ENCODE results near the gene FAM120C.

DNA sequence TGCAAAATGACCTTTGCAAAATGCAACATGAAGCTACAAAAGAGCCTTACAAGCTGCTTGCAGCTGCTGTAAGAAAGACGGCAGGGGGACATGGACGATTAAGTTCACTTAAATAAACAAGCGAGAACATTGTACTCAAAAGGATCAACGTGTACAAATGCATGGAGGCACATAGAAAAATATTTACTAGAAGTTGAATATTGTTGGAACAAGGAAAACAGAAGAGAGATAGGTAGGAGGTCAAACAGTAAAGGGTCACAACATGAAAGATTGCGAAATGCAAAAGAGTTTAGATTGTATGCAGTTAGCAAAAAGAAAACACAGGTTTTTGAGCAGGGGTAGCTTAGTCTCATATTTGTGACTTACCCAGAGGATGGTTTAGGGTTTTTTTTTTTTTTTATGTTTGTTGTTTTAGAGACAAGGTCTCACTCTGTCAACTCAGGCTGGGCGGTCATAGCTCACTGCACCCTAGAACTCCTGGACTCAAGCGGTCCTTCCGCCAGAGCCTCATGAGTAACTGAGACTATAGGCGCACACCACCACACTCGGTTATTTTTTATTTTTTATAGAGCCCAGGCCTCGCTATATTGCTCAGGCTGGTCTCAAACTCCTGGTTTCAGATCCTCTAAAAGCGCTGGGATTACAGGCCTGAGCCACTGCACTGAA, 137.4 kb downstream of the FAM120C start:
- TF ChIP-seq, protein P1, sequence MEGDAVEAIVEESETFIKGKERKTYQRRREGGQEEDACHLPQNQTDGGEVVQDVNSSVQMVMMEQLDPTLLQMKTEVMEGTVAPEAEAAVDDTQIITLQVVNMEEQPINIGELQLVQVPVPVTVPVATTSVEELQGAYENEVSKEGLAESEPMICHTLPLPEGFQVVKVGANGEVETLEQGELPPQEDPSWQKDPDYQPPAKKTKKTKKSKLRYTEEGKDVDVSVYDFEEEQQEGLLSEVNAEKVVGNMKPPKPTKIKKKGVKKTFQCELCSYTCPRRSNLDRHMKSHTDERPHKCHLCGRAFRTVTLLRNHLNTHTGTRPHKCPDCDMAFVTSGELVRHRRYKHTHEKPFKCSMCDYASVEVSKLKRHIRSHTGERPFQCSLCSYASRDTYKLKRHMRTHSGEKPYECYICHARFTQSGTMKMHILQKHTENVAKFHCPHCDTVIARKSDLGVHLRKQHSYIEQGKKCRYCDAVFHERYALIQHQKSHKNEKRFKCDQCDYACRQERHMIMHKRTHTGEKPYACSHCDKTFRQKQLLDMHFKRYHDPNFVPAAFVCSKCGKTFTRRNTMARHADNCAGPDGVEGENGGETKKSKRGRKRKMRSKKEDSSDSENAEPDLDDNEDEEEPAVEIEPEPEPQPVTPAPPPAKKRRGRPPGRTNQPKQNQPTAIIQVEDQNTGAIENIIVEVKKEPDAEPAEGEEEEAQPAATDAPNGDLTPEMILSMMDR (IDR thresholded peaks at IDR 0.05), result no peak
- TF ChIP-seq POLR2A (IDR thresholded peaks at IDR 0.05) (no peak), POLR2AphosphoS5 (IDR thresholded peaks at IDR 0.05) (peak; percentile 57)

Measured in prostate gland (tissue), 2 donors.